MM.1S (cell line): Measurements from ENCODE around the gene HELZ.

Experiments
- EZH2 ChIP-seq: fragments of 300-600 bp; sonication (generic); optimal IDR thresholded peaks from 2 replicates; pipeline ENCODE3; 2017; ENCODE audit warnings: low read depth, mild to moderate bottlenecking, antibody characterized with exemption, low read length, mixed read lengths
- TF ChIP-seq, protein P1 (sequence below): fragments of 300-600 bp; sonication (generic); IDR thresholded peaks from 2 replicates; pipeline ENCODE4 v1.5.1; 2016; ENCODE audit warnings: antibody characterized with exemption, low read length, mixed read lengths

- TF ChIP-seq, protein P1, sequence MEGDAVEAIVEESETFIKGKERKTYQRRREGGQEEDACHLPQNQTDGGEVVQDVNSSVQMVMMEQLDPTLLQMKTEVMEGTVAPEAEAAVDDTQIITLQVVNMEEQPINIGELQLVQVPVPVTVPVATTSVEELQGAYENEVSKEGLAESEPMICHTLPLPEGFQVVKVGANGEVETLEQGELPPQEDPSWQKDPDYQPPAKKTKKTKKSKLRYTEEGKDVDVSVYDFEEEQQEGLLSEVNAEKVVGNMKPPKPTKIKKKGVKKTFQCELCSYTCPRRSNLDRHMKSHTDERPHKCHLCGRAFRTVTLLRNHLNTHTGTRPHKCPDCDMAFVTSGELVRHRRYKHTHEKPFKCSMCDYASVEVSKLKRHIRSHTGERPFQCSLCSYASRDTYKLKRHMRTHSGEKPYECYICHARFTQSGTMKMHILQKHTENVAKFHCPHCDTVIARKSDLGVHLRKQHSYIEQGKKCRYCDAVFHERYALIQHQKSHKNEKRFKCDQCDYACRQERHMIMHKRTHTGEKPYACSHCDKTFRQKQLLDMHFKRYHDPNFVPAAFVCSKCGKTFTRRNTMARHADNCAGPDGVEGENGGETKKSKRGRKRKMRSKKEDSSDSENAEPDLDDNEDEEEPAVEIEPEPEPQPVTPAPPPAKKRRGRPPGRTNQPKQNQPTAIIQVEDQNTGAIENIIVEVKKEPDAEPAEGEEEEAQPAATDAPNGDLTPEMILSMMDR: no peak
- no peak for TF ChIP-seq EZH2
Measured at GRCh38 chr17:67273900-67274299, 28.9 kb upstream of the HELZ start.
